Esophagus squamous epithelium (tissue), 5 donors: Measurements from ENCODE around the gene NAA50. TPM values are rescaled to one million over a fixed set of nuclear protein-coding genes. Genes with fewer than 3 reads are reported as not detected.

Experiments
- DNase-seq: peaks from one replicate; lab custom pipeline; 2025; lab: John Stamatoyannopoulos, UW
- H3K27ac ChIP-seq, 4 donors: fragments of 200-600 bp; sonication (generic); one replicate each; pipeline ENCODE4 v1.5.1; 2016 to 2019; ENCODE audit warnings: mild to moderate bottlenecking in 1 of 4
- H3K27me3 ChIP-seq, 4 donors: fragments of 200-600 bp; sonication (generic); 1 replicate in 3 of 4; 2 replicates in 1 of 4; pipeline versions ENCODE4 v1.5.1 to v1.6.0; 2017 to 2021; ENCODE audit warnings: antibody characterized with exemption in 1 of 4
- H3K36me3 ChIP-seq, 3 donors: fragments of 200-600 bp; sonication (generic); one replicate each; pipeline ENCODE4 v1.5.1; 2016 to 2019
- H3K4me1 ChIP-seq, 3 donors: fragments of 200-600 bp; sonication (generic); one replicate each; pipeline ENCODE4 v1.5.1; 2017 to 2019
- H3K4me3 ChIP-seq, 4 donors: fragments of 200-600 bp; sonication (generic); 1 replicate in 3 of 4; 2 replicates in 1 of 4; pipeline ENCODE4 v1.5.1; 2016 to 2019; ENCODE audit warnings: mild to moderate bottlenecking in 2 of 4, moderate library complexity in 1 of 4
- H3K9me3 ChIP-seq, 3 donors: fragments of 200-600 bp; sonication (generic); one replicate each; pipeline ENCODE4 v1.5.1; 2016 to 2019
- POLR2A ChIP-seq, 4 donors: fragments of 450-650 bp; IDR thresholded peaks; one replicate each; pipeline ENCODE4 v1.6.1; 2017; ENCODE audit warnings: antibody characterized with exemption in 4 of 4, mild to moderate bottlenecking in 4 of 4, moderate library complexity in 3 of 4
- whole genome bisulfite sequencing, 2 donors: methylation state at CpG; one replicate each; pipeline ENCODE4 v1.1.5; 2018; 5-methylcytosine and 5-hydroxymethylcytosine counted together
- intact Hi-C: fragments of 100-400 bp; cut with DNase I; formaldehyde crosslinking; loops from one replicate; pipeline ENCODE4 v1.15.0; 2022
- total RNA-seq, 4 donors: library from RNA; depleted of rRNA; stranded (reverse); fragments of >200 nt; gene quantifications; one replicate each; pipeline ENCODE4 v1.1.0, GENCODE V29; 2016
- TF ChIP-seq, protein P1 (sequence below), 6 experiments: fragments of 450-650 bp in 4 of 6; fragments of 200-600 bp in 2 of 6; sonication (generic) in 2 of 6; IDR thresholded peaks; one replicate each; pipeline ENCODE4 v1.5.1; 2016 to 2019; ENCODE audit warnings: antibody characterized with exemption in 6 of 6, mild to moderate bottlenecking in 4 of 6, moderate library complexity in 4 of 6
- donor health status: DM: yes; HTN: yes; CAD: no.

The NAA50 gene
- total RNA-seq, 4 donors from 2014 or later = 142 to 248 (median 228) TPM

DNA sequence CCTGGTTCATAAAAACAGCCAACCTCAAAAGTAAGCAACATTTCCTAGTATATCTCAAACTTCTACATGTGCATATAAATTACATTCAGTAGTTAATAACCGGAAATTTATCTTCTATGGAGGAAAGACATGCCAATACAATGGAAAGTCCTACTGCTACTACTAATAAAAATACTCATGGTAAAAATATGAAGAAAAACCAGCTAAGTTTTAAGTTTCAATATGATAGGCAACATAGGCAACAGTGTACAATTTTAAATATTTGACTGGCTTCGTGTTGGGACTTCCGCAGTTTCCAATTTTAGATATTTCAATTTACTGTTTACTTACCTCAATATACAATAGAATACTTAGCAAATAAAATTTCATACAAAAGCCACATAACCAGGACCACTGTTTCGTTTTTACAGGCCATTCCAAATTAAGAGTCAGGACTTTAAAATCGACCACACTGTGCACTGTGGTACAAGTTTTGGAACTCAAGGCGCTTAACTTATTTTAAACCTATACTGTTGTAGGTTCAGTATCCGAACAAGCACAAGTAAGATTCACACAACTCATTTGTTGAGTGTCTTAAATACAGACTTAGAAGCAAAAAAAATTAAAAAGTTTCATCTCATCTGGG lies 2.9 kb downstream of the NAA50 start:
- WGBS, 2 donors = 39 to 41% methylated on average over 7 of the region's 7 CpGs
- Histone ChIP-seq H3K27ac (peak overlapping the region in 3 of 4 donors; percentile 9 to 99 (median 99)), H3K36me3 (no peaks in the 10 kb centered on the region), H3K4me3 (peak overlapping the region in 2 of 4 donors; percentile 84 to 86), H3K27me3 (no peaks in the 10 kb centered on the region), H3K9me3 (no peaks in the 10 kb centered on the region), H3K4me1 (peaks cover 17 to 73% (median 28%) of the 10 kb centered on the region in 3 donors)
- intact Hi-C loops = no loop called here
- no peak for DNase-seq
- TF ChIP-seq POLR2A (IDR thresholded peaks at IDR 0.05) = no peak
- TF ChIP-seq, protein P1, sequence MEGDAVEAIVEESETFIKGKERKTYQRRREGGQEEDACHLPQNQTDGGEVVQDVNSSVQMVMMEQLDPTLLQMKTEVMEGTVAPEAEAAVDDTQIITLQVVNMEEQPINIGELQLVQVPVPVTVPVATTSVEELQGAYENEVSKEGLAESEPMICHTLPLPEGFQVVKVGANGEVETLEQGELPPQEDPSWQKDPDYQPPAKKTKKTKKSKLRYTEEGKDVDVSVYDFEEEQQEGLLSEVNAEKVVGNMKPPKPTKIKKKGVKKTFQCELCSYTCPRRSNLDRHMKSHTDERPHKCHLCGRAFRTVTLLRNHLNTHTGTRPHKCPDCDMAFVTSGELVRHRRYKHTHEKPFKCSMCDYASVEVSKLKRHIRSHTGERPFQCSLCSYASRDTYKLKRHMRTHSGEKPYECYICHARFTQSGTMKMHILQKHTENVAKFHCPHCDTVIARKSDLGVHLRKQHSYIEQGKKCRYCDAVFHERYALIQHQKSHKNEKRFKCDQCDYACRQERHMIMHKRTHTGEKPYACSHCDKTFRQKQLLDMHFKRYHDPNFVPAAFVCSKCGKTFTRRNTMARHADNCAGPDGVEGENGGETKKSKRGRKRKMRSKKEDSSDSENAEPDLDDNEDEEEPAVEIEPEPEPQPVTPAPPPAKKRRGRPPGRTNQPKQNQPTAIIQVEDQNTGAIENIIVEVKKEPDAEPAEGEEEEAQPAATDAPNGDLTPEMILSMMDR (IDR thresholded peaks at IDR 0.05) = no peak

DNA sequence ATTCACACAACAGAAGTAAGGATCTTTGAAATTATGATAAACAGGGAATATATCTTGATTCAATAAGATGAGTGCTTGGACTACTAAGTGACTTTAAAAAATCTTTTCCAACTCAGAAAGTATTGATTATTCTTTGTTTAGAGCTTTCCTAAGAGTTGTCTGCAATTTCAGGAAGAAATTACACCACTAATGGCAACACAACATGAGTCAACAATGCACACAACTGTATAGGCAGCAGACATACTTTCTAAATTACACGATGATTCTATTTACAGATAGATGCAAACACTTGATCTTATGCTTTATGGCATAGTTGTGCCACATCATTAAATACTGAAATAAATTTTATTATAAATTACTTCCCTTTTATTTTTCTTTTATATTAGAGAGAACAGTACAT lies 4.4 kb downstream of the NAA50 start:
- WGBS, 2 donors = 32 to 56% methylated on average over 1 of the region's 1 CpG
- intact Hi-C loops = no loop called here
- Histone ChIP-seq H3K27ac (no peak overlapping the region), H3K4me1 (peaks cover 9 to 79% (median 27%) of the 10 kb centered on the region in 3 donors), H3K27me3 (no peaks in the 10 kb centered on the region), H3K4me3 (no peak overlapping the region), H3K9me3 (no peaks in the 10 kb centered on the region), H3K36me3 (no peaks in the 10 kb centered on the region)
- no peak for DNase-seq
- TF ChIP-seq, protein P1 (IDR thresholded peaks at IDR 0.05) = no peak
- TF ChIP-seq POLR2A (IDR thresholded peaks at IDR 0.05) = no peak

DNA sequence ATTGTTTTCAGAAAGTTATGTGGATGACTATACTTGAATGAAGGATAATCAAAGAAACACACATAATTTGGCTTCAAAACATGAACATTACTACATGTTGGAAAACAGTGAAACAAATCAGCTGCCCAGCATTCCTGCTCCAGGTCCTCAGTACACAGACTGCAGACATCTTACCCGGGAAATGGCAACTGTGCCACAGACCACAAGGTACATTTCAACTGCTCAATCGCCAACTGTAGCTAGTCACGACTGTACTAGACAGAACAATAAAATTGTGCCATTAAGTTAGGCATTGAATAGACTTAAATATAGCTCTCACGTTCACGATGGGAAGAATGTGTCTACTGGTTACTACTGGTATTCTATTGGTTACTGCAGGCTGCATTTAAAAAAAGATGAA lies 5.0 kb downstream of the NAA50 start:
- H3K4me3 ChIP-seq = no peak overlapping the region
- no peak for TF ChIP-seq POLR2A (IDR thresholded peaks at IDR 0.05)
- TF ChIP-seq, protein P1 (IDR thresholded peaks at IDR 0.05) = no peak
- no peak overlapping the region for H3K27ac ChIP-seq
- no peaks in the 10 kb centered on the region for H3K27me3 ChIP-seq
- WGBS, 2 donors = 48 to 58% methylated on average over 5 of the region's 5 CpGs
- no peaks in the 10 kb centered on the region for H3K9me3 ChIP-seq
- DNase-seq = no peak
- intact Hi-C loops = no loop called here
- H3K36me3 ChIP-seq = no peaks in the 10 kb centered on the region
- H3K4me1 ChIP-seq = peaks cover 9 to 85% (median 32%) of the 10 kb centered on the region in 3 donors

DNA sequence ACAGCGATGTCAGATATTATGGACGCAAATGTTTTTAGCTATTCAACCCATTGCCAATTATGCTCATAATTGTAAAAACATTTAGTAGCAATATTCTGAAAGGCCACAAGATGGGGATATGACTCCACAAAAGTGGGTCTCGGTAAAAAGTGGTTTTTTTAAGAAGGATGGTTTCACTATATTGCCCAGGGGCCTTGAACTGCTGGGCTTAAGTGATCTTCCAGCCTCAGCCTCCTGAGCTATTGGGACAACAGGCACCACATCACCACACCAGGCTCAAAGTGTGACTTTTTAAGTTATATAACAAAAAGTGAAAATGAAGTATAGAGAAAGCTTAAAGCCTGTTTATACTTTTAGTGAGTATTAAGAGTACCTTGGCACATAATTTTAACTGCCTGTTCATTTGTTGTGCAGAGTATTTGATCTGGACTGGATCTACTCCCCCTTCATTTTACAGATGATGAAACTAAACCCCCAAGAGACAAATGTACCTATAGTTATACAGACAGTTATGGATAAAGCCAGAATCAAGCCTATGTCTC lies 9.4 kb downstream of the NAA50 start:
- peak overlapping the region in 1 of 4 donors; percentile 29 for H3K27ac ChIP-seq
- DNase-seq = no peak
- WGBS, 2 donors = 12 to 14% methylated on average over 3 of the region's 3 CpGs

DNA sequence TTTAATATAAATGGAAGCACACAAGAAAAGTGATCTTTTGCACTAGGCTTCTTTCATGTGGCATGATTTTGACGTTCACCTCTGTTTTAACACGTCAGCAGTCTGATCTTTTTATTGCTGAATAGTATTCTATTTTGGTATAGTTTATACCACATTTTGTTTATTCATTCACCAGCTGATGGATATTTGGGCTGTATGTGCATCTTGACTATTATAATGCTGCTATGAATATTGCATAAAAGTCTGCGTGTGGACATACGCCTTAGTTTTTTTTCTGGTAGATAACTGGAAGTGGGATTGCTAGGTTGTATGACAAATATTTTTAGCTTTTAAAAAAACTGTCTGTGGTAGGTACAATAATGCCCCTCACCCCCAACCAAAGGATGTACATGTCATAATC lies 14.4 kb downstream of the NAA50 start:
- TF ChIP-seq, protein P1 (IDR thresholded peaks at IDR 0.05) = no peak
- TF ChIP-seq POLR2A (IDR thresholded peaks at IDR 0.05) = no peak
- intact Hi-C loops = no loop called here
- H3K27me3 ChIP-seq = no peaks in the 10 kb centered on the region
- H3K4me1 ChIP-seq = peaks cover 0 to 9% (median 6%) of the 10 kb centered on the region in 3 donors
- H3K27ac ChIP-seq = no peak overlapping the region
- no peaks in the 10 kb centered on the region for H3K9me3 ChIP-seq
- WGBS, 2 donors = 71 to 79% methylated on average over 4 of the region's 4 CpGs
- H3K4me3 ChIP-seq = no peak overlapping the region
- H3K36me3 ChIP-seq = peaks cover 0 to 7% (median 0%) of the 10 kb centered on the region in 3 donors
- DNase-seq = no peak

More for the DNA sequence above, 9.4 kb downstream of the NAA50 start:
- intact Hi-C loops = no loop called here
- H3K9me3 ChIP-seq = no peaks in the 10 kb centered on the region
- no peak overlapping the region for H3K4me3 ChIP-seq
- peaks cover 0 to 54% (median 9%) of the 10 kb centered on the region in 3 donors for H3K4me1 ChIP-seq
- peaks cover 0 to 5% (median 0%) of the 10 kb centered on the region in 3 donors for H3K36me3 ChIP-seq
- TF ChIP-seq POLR2A (IDR thresholded peaks at IDR 0.05) = no peak
- TF ChIP-seq, protein P1 (IDR thresholded peaks at IDR 0.05) = peak; percentile 45 to 76 (median 64)
- no peaks in the 10 kb centered on the region for H3K27me3 ChIP-seq
